ENCODE data around the gene LGR5. TPM values are rescaled to one million over a fixed set of nuclear protein-coding genes. Genes with fewer than 3 reads are reported as not detected.

The LGR5 gene
- total RNA-seq, 4 donors from 2014 or later: 0.19 to 2.4 TPM; not detected in 2

GRCh38 chr12:71492604-71493003, 53.0 kb downstream of the LGR5 start:
- no peak for ATAC-seq (ENCODE audit: low FRiP score)

GRCh38 chr12:71499834-71500233, 60.2 kb downstream of the LGR5 start:
- ATAC-seq (ENCODE audit: low FRiP score) (no peak), DNase-seq (ENCODE audit: low spot score) (no peak)
- TF ChIP-seq CTCF (IDR thresholded peaks at IDR 0.05): no peak

More at GRCh38 chr12:71492604-71493003, 53.0 kb downstream of the LGR5 start:
- no peak for TF ChIP-seq CTCF (IDR thresholded peaks at IDR 0.05)
- DNase-seq (ENCODE audit: low spot score): no peak

GRCh38 chr12:71503579-71504391, 64.2 kb downstream of the LGR5 start:
- TF ChIP-seq CTCF (IDR thresholded peaks at IDR 0.05): no peak
- ATAC-seq (ENCODE audit: low FRiP score) (no peak), DNase-seq (ENCODE audit: low spot score) (no peak)

GRCh38 chr12:71504476-71504875, 64.9 kb downstream of the LGR5 start:
- DNase-seq (ENCODE audit: low spot score): no peak
- TF ChIP-seq CTCF (IDR thresholded peaks at IDR 0.05): no peak
- ATAC-seq (ENCODE audit: low FRiP score): no peak

- ATAC-seq (ENCODE audit: low FRiP score) (no peak), DNase-seq (ENCODE audit: low spot score) (no peak)
- no peak for TF ChIP-seq CTCF (IDR thresholded peaks at IDR 0.05)
These were observed 70.1 kb downstream of the LGR5 start for GRCh38 chr12:71509705-71510104.

GRCh38 chr12:71517145-71517846, 77.7 kb downstream of the LGR5 start:
- ATAC-seq (ENCODE audit: low FRiP score) (no peak), DNase-seq (ENCODE audit: low spot score) (no peak)
- TF ChIP-seq CTCF (IDR thresholded peaks at IDR 0.05): no peak

Data from omental fat pad (tissue), 4 donors.